GM23248 (cell line): ENCODE measurements around the gene TMED5.

Experiments
- EZH2 ChIP-seq: fragments of 200-600 bp; sonication (generic); IDR thresholded peaks from 2 replicates; pipeline ENCODE4 v1.6.1; 2018; ENCODE audit warnings: antibody characterized with exemption, mild to moderate bottlenecking; ENCODE audit not compliant: insufficient read depth, poor library complexity, severe bottlenecking
- EZH2phosphoT487 ChIP-seq: fragments of 200-600 bp; sonication (generic); IDR thresholded peaks from 2 replicates; pipeline ENCODE4 v1.6.1; 2018; ENCODE audit warnings: antibody characterized with exemption, moderate library complexity, mild to moderate bottlenecking, low read depth; ENCODE audit not compliant: insufficient read depth

- TF ChIP-seq EZH2phosphoT487: no peak
- no peak for TF ChIP-seq EZH2
Observed at GRCh38 chr1:93142161-93142560, 38.1 kb downstream of the TMED5 start.
